IMR-90 (cell line): ENCODE results near the gene KHNYN. TPM values are rescaled to one million over a fixed set of nuclear protein-coding genes. Genes with fewer than 3 reads are reported as not detected.

Experiments used
- ATAC-seq: fragments of 200-7000 bp; cut with Tn5 transposase; 2 replicates; pipeline ENCODE4 v1.9.1; 2020; ENCODE audit warnings: low read depth, mild to moderate bottlenecking, moderate library complexity
- BruUV-seq: library from RNA; stranded (reverse); fragments of 400-500 nt; replicated peaks from 2 replicates; lab custom pipeline; 2021; lab: Mats Ljungman, UMichigan
- CTCF ChIA-PET: fragments of 300-600 bp; formaldehyde crosslinking; extraction: SDS; loops from one replicate; lab custom pipeline; 2021; ENCODE audit warnings: antibody characterized with exemption; lab: Yijun Ruan, JAX
- POLR2A ChIA-PET: fragments of 300-600 bp; sonication (Branson Sonifier 250); formaldehyde crosslinking; loops from one replicate; lab custom pipeline; 2022; ENCODE audit warnings: antibody characterized with exemption; ENCODE audit not compliant: unreplicated experiment; lab: Charles Lee
- DNase-seq: peaks from one replicate; pipeline ENCODE4 v3.0.0; 2013
- H2AFZ ChIP-seq: replicated peaks from 2 replicates; pipeline ENCODE3; 2013; ENCODE audit warnings: low read length, mild to moderate bottlenecking; ENCODE audit not compliant: poor library complexity
- H2AK5ac ChIP-seq: 2 replicates; pipeline ENCODE4 v1.6.1; 2013; ENCODE audit warnings: low read depth, low read length, inconsistent platforms
- H2AK9ac ChIP-seq: replicated peaks from 2 replicates; pipeline ENCODE3; 2013; ENCODE audit warnings: mild to moderate bottlenecking, low read depth, low read length, moderate library complexity; ENCODE audit not compliant: poor library complexity
- H2BK120ac ChIP-seq: 2 replicates; pipeline ENCODE4 v1.6.1; 2013; ENCODE audit warnings: low read depth, low read length, inconsistent platforms
- H2BK15ac ChIP-seq: 3 replicates; pipeline ENCODE4 v1.6.1; 2013; ENCODE audit warnings: low read depth, low read length, inconsistent platforms
- H2BK20ac ChIP-seq: 2 replicates; pipeline ENCODE4 v1.6.1; 2013; ENCODE audit warnings: low read depth, mild to moderate bottlenecking, inconsistent platforms, low read length, moderate library complexity
- H2BK5ac ChIP-seq: 2 replicates; pipeline ENCODE4 v1.6.1; 2013; ENCODE audit warnings: mild to moderate bottlenecking, low read depth, low read length, inconsistent platforms; ENCODE audit not compliant: poor library complexity, severe bottlenecking
- H3K14ac ChIP-seq: replicated peaks from 2 replicates; pipeline ENCODE4 v1.6.1; 2013; ENCODE audit warnings: low read depth, low read length, inconsistent platforms
- H3K18ac ChIP-seq: 2 replicates; pipeline ENCODE4 v1.6.1; 2013; ENCODE audit warnings: low read depth, low read length, control low read depth
- H3K23ac ChIP-seq: 2 replicates; pipeline ENCODE4 v1.6.1; 2013; ENCODE audit warnings: low read depth, low read length, inconsistent platforms
- H3K27ac ChIP-seq: 2 replicates; pipeline ENCODE4 v1.5.1; 2013; ENCODE audit warnings: mild to moderate bottlenecking, control low read depth, low read length; ENCODE audit not compliant: insufficient read depth
- H3K27me3 ChIP-seq: 2 replicates; pipeline ENCODE4 v1.6.1; 2013; ENCODE audit warnings: low read length; ENCODE audit not compliant: control insufficient read depth, insufficient read depth
- H3K36me3 ChIP-seq: 2 replicates; pipeline ENCODE4 v1.6.1; 2013; ENCODE audit warnings: low read length, mixed read lengths; ENCODE audit not compliant: control insufficient read depth, insufficient read depth
- H3K4ac ChIP-seq: 2 replicates; pipeline ENCODE4 v1.6.1; 2013; ENCODE audit warnings: low read depth, low read length, inconsistent platforms
- H3K4me1 ChIP-seq: 2 replicates; pipeline ENCODE4 v1.6.1; 2013; ENCODE audit warnings: low read length, mixed read lengths; ENCODE audit not compliant: control insufficient read depth, insufficient read depth
- H3K4me2 ChIP-seq: 2 replicates; pipeline ENCODE4 v1.6.1; 2013; ENCODE audit warnings: low read depth, mild to moderate bottlenecking, control low read depth, low read length, moderate library complexity
- H3K4me3 ChIP-seq: 2 replicates; pipeline ENCODE4 v1.5.1; 2013; ENCODE audit warnings: low read depth, mild to moderate bottlenecking, control low read depth, low read length, moderate library complexity; ENCODE audit not compliant: insufficient read depth
- H3K56ac ChIP-seq: 2 replicates; pipeline ENCODE4 v1.6.1; 2013; ENCODE audit warnings: low read length, inconsistent platforms; ENCODE audit not compliant: insufficient read depth; ENCODE audit errors: extremely low read depth
- H3K79me1 ChIP-seq, 2 experiments: 2 replicates each; pipeline ENCODE4 v1.6.1; 2013; ENCODE audit warnings: low read length in 2 of 2, inconsistent platforms in 1 of 2, low read depth in 1 of 2
- H3K9ac ChIP-seq: 2 replicates; pipeline ENCODE4 v1.6.1; 2013; ENCODE audit warnings: low read depth, low read length, control low read depth
- H3K9me1 ChIP-seq: 2 replicates; pipeline ENCODE4 v1.6.1; 2013; ENCODE audit warnings: low read length, inconsistent platforms; ENCODE audit not compliant: insufficient read depth
- H3K9me3 ChIP-seq: 2 replicates; pipeline ENCODE4 v1.6.1; 2013; ENCODE audit warnings: low read length; ENCODE audit not compliant: control insufficient read depth, insufficient read depth
- H4K20me1 ChIP-seq: 2 replicates; pipeline ENCODE4 v1.6.1; 2013; ENCODE audit warnings: low read length, inconsistent platforms; ENCODE audit not compliant: insufficient read depth
- H4K5ac ChIP-seq: 2 replicates; pipeline ENCODE4 v1.6.1; 2013; ENCODE audit warnings: mild to moderate bottlenecking, low read depth, low read length, control low read depth
- H4K8ac ChIP-seq, 2 experiments: 2 replicates each; pipeline ENCODE4 v1.6.1; 2013; ENCODE audit warnings: low read depth in 2 of 2, low read length in 2 of 2, control low read depth in 1 of 2, inconsistent platforms in 1 of 2
- H4K91ac ChIP-seq: 2 replicates; pipeline ENCODE4 v1.6.1; 2013; ENCODE audit warnings: low read depth, low read length, inconsistent platforms; ENCODE audit not compliant: insufficient read depth
- CEBPB ChIP-seq: IDR thresholded peaks from 2 replicates; pipeline ENCODE4 v1.6.1; 2012; ENCODE audit warnings: low read depth, low read length, improper control_type of control experiment
- ELK1 ChIP-seq: fragments of 150-350 bp; IDR thresholded peaks from 2 replicates; pipeline ENCODE4 v1.6.1; 2016; ENCODE audit warnings: low read depth, mild to moderate bottlenecking, low read length, moderate library complexity, borderline replicate concordance
- MAFK ChIP-seq: IDR thresholded peaks from 2 replicates; pipeline ENCODE4 v1.6.1; 2012; ENCODE audit warnings: low read depth, low read length, improper control_type of control experiment
- MAZ ChIP-seq: IDR thresholded peaks from 2 replicates; pipeline ENCODE4 v1.6.1; 2012; ENCODE audit warnings: low read depth, mild to moderate bottlenecking, low read length, improper control_type of control experiment, moderate library complexity, borderline replicate concordance
- MXI1 ChIP-seq: IDR thresholded peaks from 2 replicates; pipeline ENCODE4 v1.6.1; 2012; ENCODE audit warnings: low read depth, mild to moderate bottlenecking, low read length, moderate library complexity, borderline replicate concordance
- POLR2A ChIP-seq: IDR thresholded peaks from 2 replicates; pipeline ENCODE4 v1.6.1; 2012; ENCODE audit warnings: mild to moderate bottlenecking, low read depth, low read length
- RAD21 ChIP-seq: IDR thresholded peaks from 2 replicates; pipeline ENCODE4 v1.6.1; 2012; ENCODE audit warnings: low read length, improper control_type of control experiment
- RFX5 ChIP-seq: IDR thresholded peaks from 2 replicates; pipeline ENCODE4 v1.8.0; 2012; ENCODE audit warnings: low read depth, mild to moderate bottlenecking, low read length, moderate library complexity
- SMC3 ChIP-seq: fragments of 150-350 bp; IDR thresholded peaks from 2 replicates; pipeline ENCODE4 v1.6.1; 2016; ENCODE audit warnings: low read depth, mild to moderate bottlenecking, antibody characterized with exemption, low read length, moderate library complexity
- WGBS, 2 experiments: methylation state at CpG; one replicate each; pipeline versions ENCODE4 v1.1.5 to v1.1.7; 2013; ENCODE audit warnings: missing lambda C conversion rate in 2 of 2; ENCODE audit not compliant: insufficient read length in 1 of 2; ENCODE audit errors: extremely low coverage in 2 of 2; 5-methylcytosine and 5-hydroxymethylcytosine counted together
- dilution Hi-C: fragments of 300-500 bp; cut with HindIII; formaldehyde crosslinking; loops from one replicate; pipeline ENCODE4 v1.14.3; 2018; ENCODE audit warnings: low sequenced_read_pairs; ENCODE audit not compliant: unreplicated experiment
- in situ Hi-C: fragments of 300-500 bp; cut with MboI; formaldehyde crosslinking; loops from 3 replicates; pipeline ENCODE4 v1.14.3; 2019; ENCODE audit warnings: low sequenced_read_pairs, inconsistent platforms, mixed read lengths
- intact Hi-C: fragments of 100-400 bp; cut with micrococcal nuclease; formaldehyde crosslinking; loops from 2 replicates; pipeline ENCODE4 v1.10.0; 2022
- polyA plus RNA-seq, 3 experiments: library from polyadenylated mRNA; depleted of rRNA; stranded (reverse); fragments of >200 nt; gene quantifications; 2 replicates each; pipeline ENCODE4 v1.2.3, GENCODE V29; 2012; ENCODE audit warnings: low replicate concordance in 1 of 3
- total RNA-seq: library from RNA; depleted of rRNA; stranded (reverse); fragments of >200 nt; gene quantifications from 2 replicates; pipeline ENCODE4 v1.2.3, GENCODE V29; 2012

KHNYN gene
- total and polyA plus RNA-seq, 2 of the 4 experiments (the other 2 are of a cell fraction) = 18.9 to 24.4 TPM

GRCh38 chr14:24427537-24428508 is 1.9 kb upstream of the KHNYN start:
- no peak for ATAC-seq
- DNase-seq = no peak
- Histone ChIP-seq H3K4me2 (no peak overlapping the region), H4K5ac (no peak overlapping the region), H3K9me3 (no peaks in the 10 kb centered on the region), H3K36me3 (peaks cover 11% of the 10 kb centered on the region; the same call in 1 of the 2 replicates), H3K23ac (no peak overlapping the region), H3K27ac (no peak overlapping the region), H3K9me1 (peaks cover 5% of the 10 kb centered on the region), H2AK5ac (no peak overlapping the region; the same call in 1 of the 2 replicates), H3K14ac (no peak overlapping the region), H4K8ac (no peak overlapping the region), H3K79me1 (peaks cover 12 to 35% of the 10 kb centered on the region in 2 experiments), H2BK20ac (no peak overlapping the region), H3K56ac (no peak overlapping the region), H2AK9ac (peak overlapping the region; percentile 45), H3K18ac (no peak overlapping the region), H3K4me1 (peaks cover 18% of the 10 kb centered on the region; the same call in 1 of the 2 replicates), H3K4me3 (no peak overlapping the region), H2BK15ac (no peak overlapping the region), H2BK5ac (no peak overlapping the region), H2BK120ac (no peak overlapping the region), H3K4ac (no peak overlapping the region), H4K91ac (no peak overlapping the region), H4K20me1 (peaks cover 19% of the 10 kb centered on the region), H2AFZ (no peak overlapping the region), H3K27me3 (peaks cover 5% of the 10 kb centered on the region; the same call in 1 of the 2 replicates), H3K9ac (no peak overlapping the region)
- WGBS, 2 experiments = 96% methylated on average over 4 of the region's 18 CpGs; no CpG with 5 or more reads in 1 of the 2 experiments
- CTCF ChIA-PET = no interaction called here
- POLR2A ChIA-PET = no interaction called here
- dilution Hi-C loops (no loop called here), intact Hi-C loops (no loop called here), in situ Hi-C loops (loop anchor here (25.0 kb wide), 1 partner anchor 1116 kb away; the partner anchor contains the start of genes BCL2L2, PABPN1 and PPP1R3E)
- TF ChIP-seq SMC3 (no peak), MAFK (no peak), RFX5 (no peak), POLR2A (no peak), MXI1 (no peak), RAD21 (no peak), MAZ (no peak), CEBPB (no peak), ELK1 (no peak)
- no TSS peak for BruUV-seq
